Activated CD4-positive, alpha-beta T cell treated with anti-CD3 and anti-CD28 coated beads, Interleukin-2, amount 10 ng/mL, durations not matched to agents 7 days and 5 days (primary cell): Measurements from ENCODE around the gene MEOX1. TPM values are rescaled to one million over a fixed set of nuclear protein-coding genes. Genes with fewer than 3 reads are reported as not detected.

Source experiments
- CTCF ChIA-PET: fragments of 350-600 bp; sonication (Branson Sonifier 250); formaldehyde crosslinking; loops from one replicate; lab custom pipeline; 2021; ENCODE audit warnings: antibody characterized with exemption; lab: Charles Lee
- POLR2A ChIA-PET: fragments of 350-600 bp; sonication (Branson Sonifier 250); formaldehyde crosslinking; loops from one replicate; lab custom pipeline; 2021; ENCODE audit warnings: antibody characterized with exemption; lab: Charles Lee
- DNase-seq: peaks from one replicate; pipeline ENCODE4 v3.0.0-alpha.2; 2020
- H3K27ac Mint-ChIP-seq: one replicate; pipeline ENCODE4 v1.8.0; 2021; ENCODE audit warnings: mild to moderate bottlenecking, moderate library complexity, mixed read lengths
- H3K27me3 Mint-ChIP-seq: one replicate; pipeline ENCODE4 v1.8.0; 2021; ENCODE audit warnings: mixed read lengths
- H3K36me3 Mint-ChIP-seq: one replicate; pipeline ENCODE4 v1.8.0; 2021; ENCODE audit warnings: low read depth, mixed read lengths
- H3K4me1 Mint-ChIP-seq: one replicate; pipeline ENCODE4 v1.8.0; 2021; ENCODE audit warnings: mixed read lengths
- H3K4me3 Mint-ChIP-seq: one replicate; pipeline ENCODE4 v1.8.0; 2021; ENCODE audit warnings: mild to moderate bottlenecking, moderate library complexity, mixed read lengths
- H3K9me3 Mint-ChIP-seq: one replicate; pipeline ENCODE4 v1.8.0; 2021; ENCODE audit warnings: mixed read lengths
- total RNA-seq, 2 experiments: library from RNA; stranded (reverse); gene quantifications; one replicate each; pipeline ENCODE4 v1.2.3, GENCODE V29; 2021

The MEOX1 gene
- total RNA-seq, 2 experiments from 2014 or later, result 5.1 to 6.6 TPM

GRCh38 chr17:43620581-43620980 is 41.1 kb downstream of the MEOX1 start:
- DNase-seq, result no peak
- Mint-ChIP-seq H3K9me3 (no peaks in the 10 kb centered on the region), H3K36me3 (no peaks in the 10 kb centered on the region), H3K4me3 (no peak overlapping the region), H3K27me3 (peaks cover 12% of the 10 kb centered on the region), H3K4me1 (no peaks in the 10 kb centered on the region), H3K27ac (peak overlapping the region; percentile 3)
- ChIA-PET CTCF (interaction anchor here (0.6 kb wide), 1 partner anchor 198 kb away, joined by 4 read pairs; no protein-coding TSS in a partner anchor), POLR2A (no interaction called here)

DNA sequence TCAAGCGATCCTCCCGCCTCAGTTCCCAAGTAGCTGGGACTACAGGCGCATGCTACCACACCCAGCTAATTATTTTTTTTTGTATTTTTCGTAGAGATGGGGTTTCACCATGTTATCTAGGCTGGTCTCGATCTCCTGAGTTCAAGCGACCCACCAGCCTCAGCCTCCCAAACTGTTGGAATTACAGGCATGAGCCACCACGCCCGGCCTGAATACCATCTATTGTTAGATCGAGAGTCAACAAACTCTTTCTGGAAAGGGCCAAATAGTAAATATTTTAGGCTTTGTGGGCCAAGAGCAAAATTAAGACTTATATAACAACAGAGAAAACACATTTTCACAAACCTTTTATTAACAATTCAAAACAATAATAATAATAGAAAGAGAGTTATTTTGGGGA is 41.6 kb downstream of the MEOX1 start:
- DNase-seq, result no peak
- Mint-ChIP-seq H3K4me1 (no peaks in the 10 kb centered on the region), H3K36me3 (no peaks in the 10 kb centered on the region), H3K4me3 (no peak overlapping the region), H3K9me3 (no peaks in the 10 kb centered on the region), H3K27me3 (peaks cover 10% of the 10 kb centered on the region), H3K27ac (no peak overlapping the region)
- POLR2A ChIA-PET, result no interaction called here
- CTCF ChIA-PET, result interaction anchor here (0.6 kb wide), 1 partner anchor 198 kb away, joined by 4 read pairs; no protein-coding TSS in a partner anchor

DNA sequence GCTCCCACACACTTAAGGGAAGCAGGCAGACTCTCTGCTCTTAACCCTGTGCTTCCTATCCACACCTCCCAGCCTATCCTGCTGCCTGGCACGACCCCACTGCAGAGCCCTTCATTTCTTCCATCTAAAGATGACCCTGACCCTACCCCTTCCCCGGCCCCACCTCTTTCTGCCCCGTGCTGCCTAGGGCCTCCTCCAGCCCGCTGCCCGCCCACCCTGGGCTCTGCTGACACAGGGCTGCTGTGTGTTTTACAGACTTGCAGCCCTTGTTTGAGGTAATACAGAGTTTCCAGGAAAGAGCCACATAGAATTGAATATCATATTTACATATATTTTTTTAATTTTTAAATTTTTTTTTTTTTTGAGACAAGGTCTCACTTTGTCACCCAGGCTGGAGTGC is 42.0 kb downstream of the MEOX1 start:
- Mint-ChIP-seq H3K27me3 (peaks cover 7% of the 10 kb centered on the region), H3K4me3 (no peak overlapping the region), H3K27ac (no peak overlapping the region), H3K36me3 (no peaks in the 10 kb centered on the region), H3K4me1 (no peaks in the 10 kb centered on the region), H3K9me3 (no peaks in the 10 kb centered on the region)
- DNase-seq, result no peak
- CTCF ChIA-PET, result no interaction called here
- POLR2A ChIA-PET, result no interaction called here

GRCh38 chr17:43618276-43618675 is 43.4 kb downstream of the MEOX1 start:
- Mint-ChIP-seq H3K4me3 (no peak overlapping the region), H3K27me3 (peaks cover 6% of the 10 kb centered on the region), H3K9me3 (no peaks in the 10 kb centered on the region), H3K27ac (no peak overlapping the region), H3K4me1 (no peaks in the 10 kb centered on the region), H3K36me3 (no peaks in the 10 kb centered on the region)
- ChIA-PET POLR2A (no interaction called here), CTCF (interaction anchor here (0.6 kb wide), 2 partner anchors 197 to 410 kb away, joined by 3 to 5 read pairs; no protein-coding TSS in a partner anchor)
- no peak for DNase-seq

DNA sequence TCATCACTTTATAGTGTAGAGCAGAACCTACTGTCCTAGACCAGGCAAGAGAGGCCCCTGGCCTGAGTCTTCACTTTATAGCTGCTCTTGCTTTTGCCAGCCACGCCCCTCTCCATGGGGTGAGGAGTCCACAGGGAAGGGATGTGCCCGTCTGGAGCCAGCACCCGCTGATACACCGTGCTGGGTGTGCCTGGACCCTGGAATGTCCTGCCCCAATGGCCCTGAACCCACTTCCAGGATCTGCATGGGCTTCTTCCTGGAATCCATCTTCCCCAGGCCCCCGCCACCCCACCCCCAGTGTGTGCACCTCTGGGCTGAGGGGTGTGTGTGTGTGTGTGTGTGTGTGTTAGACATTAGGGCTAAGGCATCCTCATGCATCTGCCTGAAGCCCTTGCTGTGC is 44.9 kb downstream of the MEOX1 start:
- CTCF ChIA-PET, result no interaction called here
- Mint-ChIP-seq H3K9me3 (no peaks in the 10 kb centered on the region), H3K36me3 (no peaks in the 10 kb centered on the region), H3K4me1 (no peaks in the 10 kb centered on the region), H3K27me3 (peaks cover 8% of the 10 kb centered on the region), H3K27ac (no peak overlapping the region), H3K4me3 (no peak overlapping the region)
- POLR2A ChIA-PET, result no interaction called here
- DNase-seq, result no peak

GRCh38 chr17:43616421-43616820 is 45.3 kb downstream of the MEOX1 start:
- Mint-ChIP-seq H3K27me3 (peaks cover 8% of the 10 kb centered on the region), H3K27ac (no peak overlapping the region), H3K36me3 (no peaks in the 10 kb centered on the region), H3K4me3 (no peak overlapping the region), H3K9me3 (no peaks in the 10 kb centered on the region), H3K4me1 (no peaks in the 10 kb centered on the region)
- DNase-seq, result no peak
- CTCF ChIA-PET, result no interaction called here
- POLR2A ChIA-PET, result no interaction called here

DNA sequence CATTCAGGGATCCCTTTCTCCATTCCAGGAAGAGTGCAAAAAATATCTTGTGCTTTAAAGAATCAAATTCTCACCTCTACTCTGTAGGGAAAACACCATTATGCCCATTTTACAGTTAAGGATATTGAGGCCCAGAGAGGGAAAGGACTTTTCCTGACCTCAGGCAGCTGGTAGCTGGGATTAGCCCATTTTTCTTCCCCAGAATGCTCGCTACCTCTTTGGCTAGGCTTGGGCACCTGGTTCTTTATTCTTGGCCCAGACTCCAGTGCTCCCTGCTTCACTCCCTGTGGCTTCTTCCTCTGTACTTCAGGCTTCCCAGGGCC is 45.7 kb downstream of the MEOX1 start:
- Mint-ChIP-seq H3K36me3 (no peaks in the 10 kb centered on the region), H3K4me3 (no peak overlapping the region), H3K9me3 (peaks cover 2% of the 10 kb centered on the region), H3K27me3 (peaks cover 8% of the 10 kb centered on the region), H3K27ac (no peak overlapping the region), H3K4me1 (no peaks in the 10 kb centered on the region)
- DNase-seq, result no peak
- POLR2A ChIA-PET, result no interaction called here
- CTCF ChIA-PET, result no interaction called here

DNA sequence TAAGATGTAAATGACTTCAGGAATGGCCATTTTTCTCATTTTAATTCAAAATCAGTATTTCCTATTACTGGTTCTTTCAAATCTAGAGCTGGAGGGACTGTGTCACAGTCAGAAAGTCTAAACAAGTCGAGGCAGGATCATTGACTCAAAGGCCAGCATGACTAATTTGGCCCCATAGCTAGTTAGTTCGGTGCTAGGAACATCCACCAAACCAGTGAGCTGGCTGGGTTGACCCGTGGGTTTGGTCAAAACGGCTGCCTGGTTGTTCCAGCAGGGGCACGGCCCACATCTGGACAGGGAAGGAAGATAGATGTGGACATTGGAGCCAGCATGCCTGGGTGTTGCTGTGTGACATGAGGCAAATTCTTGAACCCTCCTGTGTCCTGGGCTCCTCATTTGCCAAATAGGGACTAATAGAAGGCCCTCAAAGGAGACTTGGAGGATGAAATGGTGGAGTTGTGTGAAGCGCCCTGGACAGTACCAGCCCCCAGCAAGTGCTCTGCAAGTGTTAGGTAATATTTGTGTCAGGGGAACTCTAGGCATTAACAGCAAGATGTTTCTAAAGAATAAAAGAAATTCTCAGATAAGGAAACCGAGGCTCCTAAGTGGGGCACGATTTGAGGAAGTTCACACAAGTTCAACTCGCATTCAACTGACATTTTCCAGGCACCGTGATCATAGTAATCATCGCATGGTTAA is 46.2 kb downstream of the MEOX1 start:
- ChIA-PET POLR2A (no interaction called here), CTCF (no interaction called here)
- Mint-ChIP-seq H3K9me3 (peaks cover 2% of the 10 kb centered on the region), H3K27me3 (peaks cover 6% of the 10 kb centered on the region), H3K36me3 (no peaks in the 10 kb centered on the region), H3K4me1 (no peaks in the 10 kb centered on the region), H3K27ac (no peak overlapping the region), H3K4me3 (no peak overlapping the region)
- no peak for DNase-seq

GRCh38 chr17:43614561-43614960 is 47.2 kb downstream of the MEOX1 start:
- Mint-ChIP-seq H3K27ac (no peak overlapping the region), H3K36me3 (no peaks in the 10 kb centered on the region), H3K4me1 (peaks cover 2% of the 10 kb centered on the region), H3K4me3 (no peak overlapping the region), H3K9me3 (peaks cover 4% of the 10 kb centered on the region), H3K27me3 (peaks cover 6% of the 10 kb centered on the region)
- CTCF ChIA-PET, result interaction anchor here (0.8 kb wide), 1 partner anchor 14 kb away, joined by 3 read pairs; no protein-coding TSS in a partner anchor
- no peak for DNase-seq
- POLR2A ChIA-PET, result no interaction called here

- peaks cover 6% of the 10 kb centered on the region for H3K27me3 Mint-ChIP-seq
- H3K27ac Mint-ChIP-seq, result no peak overlapping the region
- H3K9me3 Mint-ChIP-seq, result peaks cover 5% of the 10 kb centered on the region
- peaks cover 4% of the 10 kb centered on the region for H3K4me1 Mint-ChIP-seq
- DNase-seq, result no peak
- no peaks in the 10 kb centered on the region for H3K36me3 Mint-ChIP-seq
- POLR2A ChIA-PET, result no interaction called here
- H3K4me3 Mint-ChIP-seq, result no peak overlapping the region
- CTCF ChIA-PET, result interaction anchor here (0.8 kb wide), 1 partner anchor 15 kb away, joined by 3 read pairs; no protein-coding TSS in a partner anchor
Measured at GRCh38 chr17:43613917-43614316, 47.8 kb downstream of the MEOX1 start.

GRCh38 chr17:43612515-43612914 is 49.2 kb downstream of the MEOX1 start:
- peaks cover 4% of the 10 kb centered on the region for H3K4me1 Mint-ChIP-seq
- ChIA-PET POLR2A (no interaction called here), CTCF (interaction anchor here (1.0 to 1.5 kb wide), 2 partner anchors 61 to 129 kb away, joined by 3 to 4 read pairs; partner anchors contain the start of gene DHX8)
- no peak overlapping the region for H3K27ac Mint-ChIP-seq
- H3K4me3 Mint-ChIP-seq, result no peak overlapping the region
- DNase-seq, result no peak
- H3K9me3 Mint-ChIP-seq, result peaks cover 5% of the 10 kb centered on the region
- peaks cover 6% of the 10 kb centered on the region for H3K27me3 Mint-ChIP-seq
- no peaks in the 10 kb centered on the region for H3K36me3 Mint-ChIP-seq

GRCh38 chr17:43611230-43611969 is 50.3 kb downstream of the MEOX1 start:
- Mint-ChIP-seq H3K27ac (no peak overlapping the region), H3K36me3 (no peaks in the 10 kb centered on the region), H3K4me1 (peaks cover 4% of the 10 kb centered on the region), H3K4me3 (no peak overlapping the region), H3K27me3 (peaks cover 6% of the 10 kb centered on the region), H3K9me3 (peaks cover 5% of the 10 kb centered on the region)
- ChIA-PET POLR2A (no interaction called here), CTCF (interaction anchor here (0.5 to 1.5 kb wide), 2 partner anchors 63 to 324 kb away, joined by 3 to 4 read pairs; no protein-coding TSS in a partner anchor)
- DNase-seq, result no peak
